Measurements from ENCODE around the gene METTL9. TPM values are rescaled to one million over a fixed set of nuclear protein-coding genes. Genes with fewer than 3 reads are reported as not detected.

The METTL9 gene
- total RNA-seq, 4 donors from 2014 or later: 128 to 162 (median 140) TPM

- 94 to 95% methylated on average over 5 of the region's 5 CpGs for WGBS, 2 donors
- H3K4me3 ChIP-seq (ENCODE audit: low read depth, poor library complexity, severe bottlenecking): no peak overlapping the region
- intact Hi-C loops (cut with DNase I; ENCODE audit: low total_unique reads): no loop called here
- TF ChIP-seq POLR2A (IDR thresholded peaks at IDR 0.05): no peak
- no peak for TF ChIP-seq CTCF (IDR thresholded peaks at IDR 0.05)
- no peak for DNase-seq (ENCODE audit: low spot score in 2 of 2)
Observed at GRCh38 chr16:21697032-21697431, 97.7 kb downstream of the METTL9 start.

- DNase-seq (ENCODE audit: low spot score in 2 of 2): no peak
- 79 to 85% methylated on average over 9 of the region's 9 CpGs for WGBS, 2 donors
- intact Hi-C loops (cut with DNase I; ENCODE audit: low total_unique reads): no loop called here
- no peak for TF ChIP-seq CTCF (IDR thresholded peaks at IDR 0.05)
- no peak for TF ChIP-seq POLR2A (IDR thresholded peaks at IDR 0.05)
- H3K4me3 ChIP-seq (ENCODE audit: low read depth, poor library complexity, severe bottlenecking): no peak overlapping the region
Observed at GRCh38 chr16:21698169-21699032, 99.0 kb downstream of the METTL9 start.

GRCh38 chr16:21701271-21701670 is 101.9 kb downstream of the METTL9 start:
- no peak overlapping the region for H3K4me3 ChIP-seq (ENCODE audit: low read depth, poor library complexity, severe bottlenecking)
- intact Hi-C loops (cut with DNase I; ENCODE audit: low total_unique reads): no loop called here
- DNase-seq (ENCODE audit: low spot score in 2 of 2): no peak
- TF ChIP-seq POLR2A (IDR thresholded peaks at IDR 0.05) (no peak), CTCF (IDR thresholded peaks at IDR 0.05) (no peak)
- 49 to 79% methylated on average over 2 of the region's 2 CpGs for WGBS, 2 donors

GRCh38 chr16:21702276-21702675 is 102.9 kb downstream of the METTL9 start:
- DNase-seq (ENCODE audit: low spot score in 2 of 2): no peak
- intact Hi-C loops (cut with DNase I; ENCODE audit: low total_unique reads): no loop called here
- H3K4me3 ChIP-seq (ENCODE audit: low read depth, poor library complexity, severe bottlenecking): no peak overlapping the region
- WGBS, 2 donors: 67% methylated on average over 3 of the region's 3 CpGs
- no peak for TF ChIP-seq CTCF (IDR thresholded peaks at IDR 0.05)
- no peak for TF ChIP-seq POLR2A (IDR thresholded peaks at IDR 0.05)

GRCh38 chr16:21703156-21703555 is 103.8 kb downstream of the METTL9 start:
- no peak for DNase-seq (ENCODE audit: low spot score in 2 of 2)
- H3K4me3 ChIP-seq (ENCODE audit: low read depth, poor library complexity, severe bottlenecking): no peak overlapping the region
- 46% methylated on average over 2 of the region's 2 CpGs for WGBS, 2 donors
- intact Hi-C loops (cut with DNase I; ENCODE audit: low total_unique reads): no loop called here
- TF ChIP-seq POLR2A (IDR thresholded peaks at IDR 0.05): no peak
- no peak for TF ChIP-seq CTCF (IDR thresholded peaks at IDR 0.05)
